NCI-H2227 treated with DMSO at 0.1 percent for 48 hours (cell line): ENCODE results near the gene DNAL4.
"Not testable (repeated sequence)": the region's sequence is repeated elsewhere in the genome, so short reads cannot be mapped to it uniquely, and the experiment has no call there.

Experiments
- DNase-seq: peaks from one replicate; lab custom pipeline; 2025; lab: John Stamatoyannopoulos, UW

Gene DNAL4

DNA sequence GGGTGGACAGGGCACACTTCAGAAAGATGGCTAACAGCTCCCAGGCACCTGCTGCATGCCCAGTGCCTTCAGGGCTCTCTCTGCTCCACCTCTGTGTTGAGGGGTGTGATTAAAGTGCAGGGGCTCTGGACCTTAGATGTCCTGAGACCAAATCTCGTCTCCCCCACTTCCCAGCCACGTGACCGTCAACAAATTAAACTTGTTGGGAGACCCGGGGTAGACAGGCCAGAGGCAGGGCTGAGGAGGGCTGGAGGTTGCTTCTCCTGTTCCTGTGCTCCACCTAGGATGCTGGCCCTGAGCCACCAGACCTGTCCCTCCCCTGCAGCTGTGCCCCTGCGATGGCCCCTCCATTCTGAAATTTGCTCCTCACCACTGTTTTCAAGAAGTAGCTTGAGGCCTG is 32.9 kb upstream of the DNAL4 start:
- DNase-seq, result no peak

- DNase-seq, result no peak
Observed at GRCh38 chr22:38826386-38826785, 32.4 kb upstream of the DNAL4 start.

- DNase-seq, result no peak
Observed at GRCh38 chr22:38824585-38824984, 30.6 kb upstream of the DNAL4 start.

GRCh38 chr22:38823637-38824036 is 29.7 kb upstream of the DNAL4 start:
- DNase-seq, result no peak

DNA sequence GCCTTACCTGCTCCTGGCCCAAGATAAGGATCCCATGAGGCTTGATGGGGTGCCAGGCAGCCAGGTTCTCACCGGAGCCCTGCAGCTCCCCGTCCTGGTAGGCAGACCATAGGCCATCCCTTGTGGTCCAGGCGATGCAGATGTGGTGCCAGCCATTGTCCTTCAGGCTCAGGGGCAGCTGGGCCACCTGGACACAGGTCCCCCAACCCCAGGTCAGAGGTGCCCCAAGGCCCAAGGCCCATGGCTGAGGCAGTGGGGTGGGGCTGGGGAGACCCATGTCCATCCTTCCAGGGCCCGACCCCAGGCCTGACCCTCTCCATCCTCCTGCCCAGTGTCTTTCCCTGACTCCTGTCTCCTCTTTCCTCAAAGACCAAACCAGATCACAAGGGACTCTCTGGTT is 29.1 kb upstream of the DNAL4 start:
- DNase-seq, result no peak

GRCh38 chr22:38820020-38820419 is 26.1 kb upstream of the DNAL4 start:
- peak; percentile 63 for DNase-seq

DNA sequence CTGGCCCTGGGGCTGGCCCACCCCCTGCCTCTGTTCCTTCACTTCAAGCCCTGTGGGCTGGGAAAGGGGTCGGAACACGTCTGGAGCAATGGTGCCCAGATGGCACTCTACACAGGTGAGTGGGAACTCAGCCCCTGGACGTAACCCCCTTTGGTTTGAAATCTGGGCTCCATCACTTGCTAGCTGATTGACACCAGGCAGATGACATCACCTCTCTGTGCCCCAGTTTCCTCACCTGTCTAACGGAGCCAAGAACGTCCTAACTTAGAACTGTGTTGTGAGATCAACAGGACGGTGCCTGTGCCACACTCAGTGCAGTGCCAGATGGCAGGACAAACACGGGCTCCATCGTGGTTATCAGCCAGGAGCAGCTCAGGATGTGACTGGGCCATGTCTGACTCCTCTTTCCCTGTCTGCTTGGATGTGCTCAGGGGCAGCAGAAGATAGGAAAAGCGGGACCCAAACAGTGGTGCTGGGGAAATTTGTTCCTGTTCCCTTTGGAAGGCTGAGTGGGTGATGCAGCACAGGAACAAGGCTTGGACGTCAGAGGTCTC is 25.5 kb upstream of the DNAL4 start:
- DNase-seq, result no peak

DNA sequence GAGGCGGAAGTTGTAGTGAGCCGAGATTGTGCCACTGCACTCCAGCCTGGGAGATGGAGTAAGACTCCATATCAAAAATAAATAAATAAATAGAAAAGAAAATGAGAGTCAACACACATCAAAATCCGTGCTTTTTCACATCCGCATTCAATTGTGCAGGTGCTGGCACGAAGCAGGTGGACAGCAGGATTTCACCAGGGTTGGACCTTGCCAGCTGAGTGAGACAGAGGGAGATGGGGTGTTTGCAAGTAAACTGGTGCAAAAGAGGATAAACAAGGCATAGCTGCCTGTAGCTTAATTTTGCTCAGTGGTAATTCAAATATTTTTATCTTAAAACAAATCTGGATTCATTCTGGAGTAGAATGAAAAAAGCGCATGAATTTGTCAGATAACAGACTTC is 23.3 kb upstream of the DNAL4 start:
- DNase-seq, result no peak

GRCh38 chr22:38815842-38816241 is 21.9 kb upstream of the DNAL4 start:
- DNase-seq, result no peak

DNA sequence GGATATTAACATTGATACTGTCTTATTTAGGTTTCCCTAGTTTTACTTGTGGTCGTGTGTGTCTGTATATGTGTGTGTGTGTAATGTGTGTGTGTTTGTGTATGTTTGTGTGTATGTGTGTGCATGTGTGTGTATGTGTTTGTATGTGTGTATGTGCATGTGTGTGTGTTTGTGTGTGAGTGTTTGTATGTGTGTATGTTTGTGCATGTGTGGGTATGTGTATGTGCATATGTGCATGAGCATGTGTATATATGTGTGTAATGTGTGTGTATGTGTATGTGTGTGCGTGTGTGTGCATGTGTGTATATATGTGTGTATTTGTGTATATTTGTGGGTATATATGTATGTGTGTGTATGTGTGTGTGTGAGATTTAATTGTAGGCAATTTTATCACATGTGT is 17.3 kb upstream of the DNAL4 start:
- no peak for DNase-seq

- not testable (repeated sequence) for DNase-seq
Observed at GRCh38 chr22:38805041-38805593, 11.2 kb upstream of the DNAL4 start.

- no peak for DNase-seq
Observed at GRCh38 chr22:38802671-38803121, 8.8 kb upstream of the DNAL4 start.

- no peak for DNase-seq
Observed at GRCh38 chr22:38799265-38800002, 5.5 kb upstream of the DNAL4 start.

DNA sequence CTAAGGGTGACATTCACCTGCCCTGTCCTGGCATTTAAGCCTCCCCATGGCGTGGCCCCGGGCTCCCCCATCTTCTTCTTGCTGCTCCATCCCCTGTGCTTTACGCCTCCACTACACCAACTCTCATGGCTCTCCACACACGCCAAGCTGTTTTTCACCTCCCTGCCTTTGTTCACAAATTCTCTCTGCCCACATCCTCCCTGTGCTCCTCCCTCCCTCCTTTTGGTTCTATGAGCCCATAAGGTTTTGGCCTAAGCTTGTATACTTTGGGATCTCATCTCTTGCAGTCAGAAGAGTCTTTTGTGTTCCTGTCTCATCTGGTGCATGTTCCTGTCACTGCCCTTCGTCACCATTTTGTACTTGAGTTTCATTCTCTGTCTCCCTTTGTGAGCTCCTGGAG is 4.6 kb upstream of the DNAL4 start:
- DNase-seq, result no peak

- no peak for DNase-seq
Observed at GRCh38 chr22:38796262-38796957, 2.5 kb upstream of the DNAL4 start.

GRCh38 chr22:38795569-38795968 is 1.6 kb upstream of the DNAL4 start:
- no peak for DNase-seq

DNA sequence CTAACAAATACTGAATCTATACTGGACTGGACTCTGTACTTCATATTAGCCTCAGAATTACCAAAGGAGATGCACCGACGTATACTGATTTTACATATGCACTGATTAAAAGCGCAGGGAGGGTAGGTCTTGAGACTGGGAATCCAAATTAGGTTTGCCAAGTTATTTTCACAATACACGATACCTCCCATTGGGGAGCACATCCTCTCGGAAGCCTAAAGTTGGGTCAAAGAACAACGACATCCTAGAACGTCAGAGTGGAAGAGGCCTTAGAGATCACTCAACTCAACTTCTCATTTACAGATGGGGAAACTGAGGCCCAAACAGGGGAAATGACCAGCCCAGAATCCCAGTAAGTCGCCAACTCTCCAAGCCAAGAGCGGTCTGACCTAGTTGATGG is 626 bp downstream of the DNAL4 start:
- DNase-seq, result no peak

DNA sequence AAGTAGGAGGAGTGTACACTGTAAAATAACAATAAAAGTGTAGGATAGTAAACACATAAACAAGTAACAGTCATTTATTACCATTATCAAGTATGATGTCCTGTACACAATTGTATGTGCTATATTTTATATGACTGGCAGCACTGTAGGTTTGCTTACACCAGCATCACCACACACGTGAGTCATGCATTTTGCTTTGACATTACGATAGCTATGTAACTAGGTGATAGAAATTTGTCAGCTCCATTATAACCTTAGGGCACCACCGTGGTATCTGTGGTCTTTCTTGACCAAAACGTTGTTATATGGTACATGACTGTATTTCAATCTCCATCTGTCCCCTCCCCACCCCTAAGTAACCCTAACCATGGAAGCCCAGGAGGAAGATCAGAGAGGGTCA is 1.1 kb downstream of the DNAL4 start:
- no peak for DNase-seq

GRCh38 chr22:38789606-38790005 is 4.3 kb downstream of the DNAL4 start:
- DNase-seq, result no peak

DNA sequence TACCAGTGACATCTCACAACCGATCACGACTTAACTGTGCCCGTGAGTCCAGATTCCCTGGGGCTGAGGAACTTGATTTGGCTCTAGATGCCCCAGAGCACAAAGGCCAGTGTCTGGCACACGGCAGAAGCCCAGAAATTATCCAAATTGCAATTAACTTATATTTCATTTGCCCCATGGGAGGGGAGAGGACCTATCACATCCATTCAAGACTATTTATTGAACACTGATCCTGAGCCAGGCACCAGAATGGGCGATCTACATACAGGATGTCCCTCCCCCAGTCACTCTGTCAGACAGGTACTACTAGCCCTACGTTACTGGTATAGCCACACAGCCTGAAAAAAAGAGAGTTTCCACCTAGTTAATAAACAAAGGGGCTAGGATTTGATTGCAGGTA is 5.1 kb downstream of the DNAL4 start:
- DNase-seq, result no peak

DNA sequence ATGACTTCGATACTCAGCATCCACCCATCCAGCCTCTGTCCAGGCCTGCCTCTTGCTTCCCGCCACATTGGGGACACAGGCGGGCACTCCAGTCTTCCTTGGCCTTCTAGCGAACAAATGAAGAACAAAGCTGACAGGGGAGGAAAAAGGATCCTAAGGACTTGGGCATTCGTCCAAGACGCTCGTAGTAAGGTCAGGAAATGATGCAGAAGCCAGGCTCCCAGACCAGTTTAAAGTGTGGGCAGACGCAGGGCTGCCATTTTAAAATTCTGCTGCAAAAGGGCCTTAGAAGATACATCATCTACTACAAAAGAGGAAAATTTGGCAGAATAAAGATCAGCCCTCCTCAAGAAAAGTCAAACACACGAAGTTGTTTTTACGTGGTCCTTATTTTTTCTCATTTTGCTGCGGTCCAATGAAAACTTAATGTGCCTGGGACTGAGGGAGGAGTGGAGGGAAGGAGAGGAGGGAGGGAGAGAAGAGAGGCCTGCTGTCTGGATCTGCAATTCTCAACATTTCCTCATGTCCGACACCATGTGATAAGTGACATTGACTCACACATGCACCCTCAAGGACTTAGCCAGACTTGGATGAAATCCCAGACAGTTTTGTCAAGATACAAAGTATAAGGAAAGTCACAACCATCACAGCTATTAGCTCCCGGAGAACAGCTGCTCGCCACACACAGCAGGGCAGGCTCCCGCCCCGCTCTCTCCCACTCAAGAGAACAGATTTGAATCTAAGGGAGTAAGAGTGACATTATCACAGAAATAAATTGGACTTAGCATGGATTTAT is 5.7 kb downstream of the DNAL4 start:
- peak; percentile 14 for DNase-seq

DNA sequence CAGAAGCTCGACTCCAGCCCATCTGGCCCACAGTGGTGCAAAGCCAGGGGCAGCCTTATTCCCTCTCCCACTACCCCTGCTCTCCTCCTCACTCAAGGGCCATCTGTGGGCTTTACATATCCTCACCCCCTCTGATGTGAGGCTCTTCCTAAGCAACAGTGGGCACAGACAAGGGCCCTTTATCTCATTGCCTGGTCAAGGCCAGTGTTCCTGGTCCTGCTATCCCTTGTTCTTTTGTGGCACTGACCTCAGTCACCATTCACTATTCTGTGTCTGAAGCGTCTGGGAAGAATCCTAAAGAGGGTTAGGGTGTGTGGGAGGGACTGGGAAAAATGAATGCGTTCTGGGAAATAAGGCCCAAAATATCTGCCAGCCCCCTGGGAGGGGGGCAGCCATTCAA is 7.3 kb downstream of the DNAL4 start:
- no peak for DNase-seq
